Measurements from ENCODE around the gene SHOC2. TPM values are rescaled to one million over a fixed set of nuclear protein-coding genes. Genes with fewer than 3 reads are reported as not detected.

SHOC2 gene
- total RNA-seq, 2 experiments from 2014 or later = 40.0 to 43.2 TPM

DNA sequence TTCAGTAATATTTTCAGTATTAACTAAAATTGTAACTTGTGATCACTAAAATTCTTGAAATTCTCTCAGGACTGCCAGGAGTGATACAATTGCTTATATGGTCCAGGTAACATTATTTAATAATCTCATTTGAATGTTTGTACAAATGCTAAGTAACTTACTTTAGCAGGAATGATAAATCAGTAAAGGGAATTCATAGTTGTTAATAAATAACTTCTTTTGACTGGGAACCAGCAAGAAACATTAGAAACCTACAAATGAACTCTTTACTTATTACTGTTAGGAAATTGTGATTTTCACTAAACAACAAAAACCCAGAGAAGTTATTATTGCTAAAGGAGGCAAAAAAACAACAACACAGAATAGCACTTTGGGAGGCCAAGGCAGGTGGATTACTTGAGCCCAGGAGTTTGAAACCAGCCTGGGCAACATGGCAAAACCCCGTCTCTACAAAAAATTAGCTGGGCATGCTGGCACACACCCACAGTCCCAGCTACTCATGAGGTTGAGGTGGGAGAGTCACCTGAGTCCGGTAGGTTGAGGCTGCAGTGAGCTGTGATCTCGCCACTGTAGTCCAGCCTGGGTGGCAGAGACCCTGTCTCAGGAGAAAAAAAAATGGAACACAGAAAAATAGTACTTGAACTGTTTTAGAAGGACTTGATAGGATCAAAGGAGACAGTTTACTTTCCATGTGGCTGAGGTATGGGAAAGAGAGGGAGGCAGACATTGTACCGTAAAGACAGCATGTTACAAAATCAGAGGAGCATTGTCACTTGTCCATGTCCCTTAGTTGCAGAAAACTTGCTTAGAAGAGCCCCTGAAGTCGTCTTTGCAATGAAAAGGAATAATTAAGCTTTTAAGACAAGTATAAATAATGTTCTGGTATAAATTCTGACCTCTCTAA is 53.1 kb downstream of the SHOC2 start:
- Mint-ChIP-seq H3K4me1 (ENCODE audit: low read depth) (peaks cover 2% of the 10 kb centered on the region), H3K9me3 (ENCODE audit: insufficient read depth) (no peaks in the 10 kb centered on the region), H3K27me3 (ENCODE audit: low read depth) (no peaks in the 10 kb centered on the region), H3K27ac (no peak overlapping the region), H3K36me3 (ENCODE audit: low read depth) (peaks cover 22% of the 10 kb centered on the region), H3K4me3 (no peak overlapping the region)
- DNase-seq (no peak), ATAC-seq (no peak)
- ChIA-PET CTCF (no interaction called here), POLR2A (interaction anchor here (0.6 kb wide), 1 partner anchor 23 kb away, joined by 3 read pairs; no protein-coding TSS in a partner anchor)

GRCh38 chr10:110973400-110973799 is 54.0 kb downstream of the SHOC2 start:
- Mint-ChIP-seq H3K4me3 (no peak overlapping the region), H3K9me3 (ENCODE audit: insufficient read depth) (no peaks in the 10 kb centered on the region), H3K36me3 (ENCODE audit: low read depth) (peaks cover 26% of the 10 kb centered on the region), H3K27ac (no peak overlapping the region), H3K4me1 (ENCODE audit: low read depth) (peaks cover 2% of the 10 kb centered on the region), H3K27me3 (ENCODE audit: low read depth) (no peaks in the 10 kb centered on the region)
- CTCF ChIA-PET = no interaction called here
- POLR2A ChIA-PET = interaction anchor here (0.6 kb wide), 1 partner anchor 24 kb away, joined by 3 read pairs; no protein-coding TSS in a partner anchor
- no peak for DNase-seq
- no peak for ATAC-seq

DNA sequence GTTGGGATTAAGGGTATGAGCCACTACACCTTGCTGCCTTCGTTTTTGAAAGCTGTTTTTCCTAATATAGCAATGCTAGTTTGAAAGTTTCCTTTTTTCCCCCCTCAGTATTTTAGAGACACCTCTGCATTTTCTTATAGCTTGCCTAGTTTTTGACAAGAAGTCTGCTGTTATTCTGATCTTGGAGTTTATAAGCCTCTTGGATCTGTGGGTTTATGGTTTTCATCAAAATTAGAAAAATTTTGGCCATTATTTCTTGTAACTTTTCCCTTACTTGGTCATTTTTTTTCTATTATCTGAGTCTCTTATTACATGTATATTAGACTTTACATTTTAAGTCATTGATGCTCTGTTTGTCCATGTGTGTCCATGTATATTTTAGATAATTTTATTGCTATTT is 57.2 kb downstream of the SHOC2 start:
- Mint-ChIP-seq H3K9me3 (ENCODE audit: insufficient read depth) (peaks cover 4% of the 10 kb centered on the region), H3K4me3 (no peak overlapping the region), H3K36me3 (ENCODE audit: low read depth) (peaks cover 44% of the 10 kb centered on the region), H3K4me1 (ENCODE audit: low read depth) (peaks cover 17% of the 10 kb centered on the region), H3K27ac (no peak overlapping the region), H3K27me3 (ENCODE audit: low read depth) (no peaks in the 10 kb centered on the region)
- POLR2A ChIA-PET = no interaction called here
- ATAC-seq = no peak
- DNase-seq = no peak
- CTCF ChIA-PET = interaction anchor here (1.3 kb wide), 1 partner anchor 16 kb away, joined by 4 read pairs; no protein-coding TSS in a partner anchor

- peaks cover 43% of the 10 kb centered on the region for H3K36me3 Mint-ChIP-seq (ENCODE audit: low read depth)
- H3K4me3 Mint-ChIP-seq = no peak overlapping the region
- ChIA-PET POLR2A (no interaction called here), CTCF (no interaction called here)
- H3K27me3 Mint-ChIP-seq (ENCODE audit: low read depth) = no peaks in the 10 kb centered on the region
- ATAC-seq (no peak), DNase-seq (no peak)
- no peak overlapping the region for H3K27ac Mint-ChIP-seq
- H3K4me1 Mint-ChIP-seq (ENCODE audit: low read depth) = peaks cover 17% of the 10 kb centered on the region
- H3K9me3 Mint-ChIP-seq (ENCODE audit: insufficient read depth) = peaks cover 4% of the 10 kb centered on the region
Measured at GRCh38 chr10:110977662-110978061, 58.3 kb downstream of the SHOC2 start.

DNA sequence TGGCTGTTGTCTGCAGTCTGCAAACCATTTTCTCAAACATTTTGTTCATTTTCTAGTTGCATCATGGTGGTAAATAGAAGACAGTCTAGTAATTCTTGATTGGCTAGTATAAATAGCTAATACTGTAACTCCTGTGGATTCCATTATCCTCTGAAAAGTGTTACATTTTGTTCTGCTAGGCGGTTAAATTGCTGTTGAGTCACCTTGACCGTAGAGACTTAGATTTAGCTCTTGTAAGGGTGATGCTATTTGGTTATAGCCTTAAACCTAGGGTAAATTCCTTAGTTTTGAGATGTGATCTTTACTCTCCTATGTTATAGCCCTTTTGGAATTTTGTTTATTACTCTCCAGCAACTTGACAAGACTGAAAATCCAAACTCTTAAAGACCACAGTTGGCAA is 58.8 kb downstream of the SHOC2 start:
- Mint-ChIP-seq H3K4me3 (no peak overlapping the region), H3K27me3 (ENCODE audit: low read depth) (no peaks in the 10 kb centered on the region), H3K9me3 (ENCODE audit: insufficient read depth) (peaks cover 4% of the 10 kb centered on the region), H3K27ac (no peak overlapping the region), H3K4me1 (ENCODE audit: low read depth) (peaks cover 17% of the 10 kb centered on the region), H3K36me3 (ENCODE audit: low read depth) (peaks cover 43% of the 10 kb centered on the region)
- CTCF ChIA-PET = no interaction called here
- ATAC-seq (no peak), DNase-seq (no peak)
- POLR2A ChIA-PET = no interaction called here

DNA sequence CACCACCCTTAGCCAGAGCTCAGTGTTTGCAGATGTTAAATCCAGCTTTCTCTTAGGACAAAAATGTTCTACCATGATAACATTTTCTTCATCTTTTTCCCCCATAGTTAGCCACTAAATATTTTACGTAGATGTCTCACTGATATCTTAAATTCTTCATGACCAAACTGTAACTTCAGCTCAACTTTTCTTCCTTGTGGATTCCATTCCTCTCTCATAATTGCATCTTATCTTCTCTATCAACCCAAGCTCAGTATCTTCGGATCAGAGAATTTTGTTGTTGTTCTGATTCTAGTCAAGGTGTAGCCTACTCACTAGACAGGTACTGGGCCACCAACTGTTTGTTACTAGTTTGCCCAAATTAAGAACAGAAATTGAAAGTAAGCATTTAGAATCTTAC is 60.2 kb downstream of the SHOC2 start:
- peaks cover 47% of the 10 kb centered on the region for H3K36me3 Mint-ChIP-seq (ENCODE audit: low read depth)
- no peak overlapping the region for H3K27ac Mint-ChIP-seq
- no peak overlapping the region for H3K4me3 Mint-ChIP-seq
- H3K27me3 Mint-ChIP-seq (ENCODE audit: low read depth) = no peaks in the 10 kb centered on the region
- DNase-seq (no peak), ATAC-seq (no peak)
- peaks cover 4% of the 10 kb centered on the region for H3K9me3 Mint-ChIP-seq (ENCODE audit: insufficient read depth)
- CTCF ChIA-PET = interaction anchor here (1.4 kb wide), 1 partner anchor 13 kb away, joined by 4 read pairs; no protein-coding TSS in a partner anchor
- POLR2A ChIA-PET = no interaction called here
- H3K4me1 Mint-ChIP-seq (ENCODE audit: low read depth) = peaks cover 20% of the 10 kb centered on the region

DNA sequence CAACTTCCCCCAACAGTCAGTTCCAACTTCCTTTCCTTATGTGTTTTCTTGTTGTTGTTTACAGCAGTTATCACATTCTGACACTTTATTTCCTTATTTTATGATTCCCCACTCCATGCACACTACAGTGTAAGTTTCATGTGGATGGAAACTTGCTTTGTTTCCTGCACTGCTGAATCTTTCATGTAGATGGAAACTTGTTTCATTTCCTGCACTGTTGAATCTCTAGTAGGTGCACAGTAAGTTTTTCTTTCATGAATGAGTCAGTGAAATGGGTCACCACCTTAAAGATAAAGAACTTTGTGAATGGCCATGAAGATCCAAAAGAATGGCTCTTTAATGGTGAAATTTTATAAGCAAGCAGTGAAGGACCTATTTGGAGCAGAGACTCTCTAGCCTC is 61.4 kb downstream of the SHOC2 start:
- DNase-seq = no peak
- peak; percentile 61 for ATAC-seq
- Mint-ChIP-seq H3K4me1 (ENCODE audit: low read depth) (peaks cover 22% of the 10 kb centered on the region), H3K9me3 (ENCODE audit: insufficient read depth) (peaks cover 4% of the 10 kb centered on the region), H3K4me3 (no peak overlapping the region), H3K36me3 (ENCODE audit: low read depth) (peaks cover 49% of the 10 kb centered on the region), H3K27ac (peak overlapping the region; percentile 65), H3K27me3 (ENCODE audit: low read depth) (no peaks in the 10 kb centered on the region)
- POLR2A ChIA-PET = no interaction called here
- CTCF ChIA-PET = no interaction called here

GRCh38 chr10:110983466-110983865 is 64.1 kb downstream of the SHOC2 start:
- Mint-ChIP-seq H3K9me3 (ENCODE audit: insufficient read depth) (peaks cover 4% of the 10 kb centered on the region), H3K4me1 (ENCODE audit: low read depth) (peaks cover 22% of the 10 kb centered on the region), H3K27me3 (ENCODE audit: low read depth) (no peaks in the 10 kb centered on the region), H3K27ac (no peak overlapping the region), H3K4me3 (no peak overlapping the region), H3K36me3 (ENCODE audit: low read depth) (peaks cover 47% of the 10 kb centered on the region)
- ChIA-PET CTCF (no interaction called here), POLR2A (no interaction called here)
- no peak for DNase-seq
- no peak for ATAC-seq

DNA sequence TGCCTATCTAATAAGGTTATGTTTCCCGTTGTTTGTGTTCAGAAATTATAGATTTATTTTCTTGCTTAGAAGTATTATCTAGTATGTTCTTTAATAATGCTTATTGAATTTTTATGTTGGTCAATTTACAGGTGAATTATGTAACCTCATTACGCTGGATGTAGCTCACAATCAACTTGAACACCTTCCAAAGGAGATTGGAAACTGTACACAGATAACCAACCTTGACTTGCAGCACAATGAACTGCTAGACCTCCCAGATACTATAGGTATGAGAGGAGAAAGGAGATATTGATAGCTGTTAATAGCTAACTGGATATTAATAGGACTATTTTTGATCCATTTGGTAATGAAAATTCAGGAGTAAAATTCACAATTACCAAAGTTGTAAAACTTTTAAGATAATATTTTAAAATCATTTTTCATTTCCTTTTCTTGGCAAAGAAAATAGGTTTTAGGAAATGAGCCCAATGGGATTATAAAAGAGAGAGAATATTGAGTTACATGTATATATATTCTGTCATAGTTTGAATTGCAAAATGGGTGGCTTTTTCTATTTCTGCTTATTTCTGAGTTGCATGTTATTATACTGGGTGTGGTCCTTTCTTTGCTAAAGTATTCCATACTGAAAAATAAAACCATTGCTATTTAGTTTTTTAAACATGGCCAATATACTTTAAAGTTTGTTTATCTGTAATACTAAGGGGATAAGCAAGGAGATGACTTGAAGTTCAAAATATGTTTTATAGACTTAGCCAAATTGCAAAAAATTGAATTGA is 66.3 kb downstream of the SHOC2 start:
- Mint-ChIP-seq H3K36me3 (ENCODE audit: low read depth) (peaks cover 45% of the 10 kb centered on the region), H3K4me1 (ENCODE audit: low read depth) (peaks cover 13% of the 10 kb centered on the region), H3K4me3 (no peak overlapping the region), H3K27ac (no peak overlapping the region), H3K27me3 (ENCODE audit: low read depth) (no peaks in the 10 kb centered on the region), H3K9me3 (ENCODE audit: insufficient read depth) (peaks cover 10% of the 10 kb centered on the region)
- CTCF ChIA-PET = no interaction called here
- POLR2A ChIA-PET = no interaction called here
- DNase-seq = no peak
- no peak for ATAC-seq

GRCh38 chr10:110989016-110989415 is 69.6 kb downstream of the SHOC2 start:
- Mint-ChIP-seq H3K4me1 (ENCODE audit: low read depth) (peaks cover 30% of the 10 kb centered on the region), H3K27ac (no peak overlapping the region), H3K36me3 (ENCODE audit: low read depth) (peaks cover 32% of the 10 kb centered on the region), H3K27me3 (ENCODE audit: low read depth) (no peaks in the 10 kb centered on the region), H3K4me3 (no peak overlapping the region), H3K9me3 (ENCODE audit: insufficient read depth) (peaks cover 7% of the 10 kb centered on the region)
- ATAC-seq (no peak), DNase-seq (no peak)
- CTCF ChIA-PET = no interaction called here
- POLR2A ChIA-PET = no interaction called here

DNA sequence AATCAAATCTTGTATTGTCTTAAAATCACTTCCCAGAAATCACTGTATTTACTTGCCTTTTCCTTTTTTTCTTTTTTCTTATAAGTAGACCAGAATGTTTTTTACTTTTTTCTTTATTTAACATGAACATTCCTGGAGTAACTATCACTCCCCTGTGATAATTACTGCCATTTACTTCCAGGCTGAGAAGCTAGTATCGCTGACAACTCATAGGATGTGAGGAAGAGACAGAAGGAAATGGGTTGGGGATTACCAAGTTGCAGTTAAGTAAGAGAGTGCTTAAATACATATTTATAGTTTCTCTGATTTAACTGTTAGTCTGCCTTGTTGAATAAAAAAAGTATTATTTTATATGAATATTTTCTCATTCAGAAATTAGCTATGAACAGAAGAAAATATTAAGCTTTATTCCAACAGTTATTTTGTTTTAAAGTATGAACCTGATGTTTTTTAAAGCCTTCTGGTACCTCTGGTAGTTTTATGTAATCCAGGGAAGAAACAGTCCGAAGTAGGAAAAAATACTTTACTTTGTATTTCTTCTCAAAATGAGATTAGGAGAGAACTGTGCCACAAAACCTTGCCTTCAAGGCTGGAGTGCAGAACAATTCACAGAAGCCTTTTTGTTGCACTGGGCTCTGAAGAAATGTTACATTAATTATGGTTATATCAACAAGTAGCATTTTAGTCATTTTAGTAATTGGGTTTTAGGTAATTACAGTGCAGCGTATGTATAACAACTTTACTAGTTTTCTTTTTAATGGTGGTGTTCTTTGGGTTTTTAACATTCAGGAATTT is 72.8 kb downstream of the SHOC2 start:
- no peak overlapping the region for H3K27ac Mint-ChIP-seq
- H3K27me3 Mint-ChIP-seq (ENCODE audit: low read depth) = no peaks in the 10 kb centered on the region
- ChIA-PET CTCF (interaction anchor here (1.2 kb wide), 3 partner anchors 10 to 73 kb away, joined by 3 to 4 read pairs (median 3); partner anchors contain the start of genes BBIP1 and SHOC2), POLR2A (interaction anchor here (0.8 kb wide), 1 partner anchor 250 kb away, joined by 3 read pairs; no protein-coding TSS in a partner anchor)
- peaks cover 28% of the 10 kb centered on the region for H3K4me1 Mint-ChIP-seq (ENCODE audit: low read depth)
- peaks cover 27% of the 10 kb centered on the region for H3K36me3 Mint-ChIP-seq (ENCODE audit: low read depth)
- H3K9me3 Mint-ChIP-seq (ENCODE audit: insufficient read depth) = peaks cover 7% of the 10 kb centered on the region
- DNase-seq (no peak), ATAC-seq (no peak)
- peak overlapping the region; percentile 26 for H3K4me3 Mint-ChIP-seq

All from activated CD8-positive, alpha-beta T cell treated with anti-CD3 and anti-CD28 coated beads, Interleukin-2, amount 10 ng/mL, durations not matched to agents 7 days and 5 days (primary cell).